OCI-LY7 (cell line): ENCODE measurements around the gene SYNJ2.

Source experiments
- CTCF ChIP-seq: fragments of 200-600 bp; sonication (generic); conservative IDR thresholded peaks from 2 replicates; pipeline ENCODE4 v1.5.1; 2014; ENCODE audit warnings: mild to moderate bottlenecking, antibody characterized with exemption, low read length, moderate library complexity, mixed read lengths
- EZH2phosphoT487 ChIP-seq: fragments of 200-600 bp; sonication (generic); IDR thresholded peaks from 2 replicates; pipeline ENCODE4 v1.6.1; 2018; ENCODE audit warnings: low read depth, borderline replicate concordance, mild to moderate bottlenecking, mixed run types, antibody characterized with exemption, low read length, moderate library complexity, mixed read lengths

GRCh38 chr6:158044525-158044888, 62.8 kb downstream of the SYNJ2 start:
- TF ChIP-seq CTCF (no peak), EZH2phosphoT487 (no peak)
